Activated T-cell treated with anti-CD3 and anti-CD28 coated beads, Interleukin-2, amount 50 U/mL, for 72 hours (primary cell): ENCODE data around the gene SYNE2. TPM values are rescaled to one million over a fixed set of nuclear protein-coding genes. Genes with fewer than 3 reads are reported as not detected.
A peak's percentile ranks its signal among the peaks of the same experiment; 100 is the strongest.

Experiments
- ATAC-seq, 2 donors: fragments of 150-1000 bp; cut with Tn5 transposase; replicated peaks in 1 of 2; 2 replicates each; pipeline ENCODE4 v1.10.0; 2021; ENCODE audit warnings: moderate library complexity in 2 of 2, mild to moderate bottlenecking in 1 of 2
- DNase-seq, 2 donors: peaks; one replicate each; pipeline ENCODE4 v3.0.0; 2021 to 2022; ENCODE audit warnings: mixed read lengths in 1 of 2
- H3K27ac Mint-ChIP-seq: one replicate; pipeline ENCODE4 v1.8.0; 2022; ENCODE audit warnings: mild to moderate bottlenecking, moderate library complexity, mixed read lengths
- H3K27me3 Mint-ChIP-seq: one replicate; pipeline ENCODE4 v1.8.0; 2022; ENCODE audit warnings: low read depth, mixed read lengths
- H3K36me3 Mint-ChIP-seq, 2 donors: one replicate each; pipeline ENCODE4 v1.8.0; 2022; ENCODE audit warnings: mixed read lengths in 2 of 2, mild to moderate bottlenecking in 1 of 2; ENCODE audit not compliant: insufficient read depth in 2 of 2
- H3K4me1 Mint-ChIP-seq: one replicate; pipeline ENCODE4 v1.8.0; 2022; ENCODE audit warnings: low read depth, mixed read lengths
- H3K4me3 Mint-ChIP-seq, 2 donors: one replicate each; pipeline ENCODE4 v1.8.0; 2022; ENCODE audit warnings: mild to moderate bottlenecking in 2 of 2, mixed read lengths in 2 of 2, moderate library complexity in 2 of 2
- H3K9me3 Mint-ChIP-seq, 2 donors: one replicate each; pipeline ENCODE4 v1.8.0; 2022; ENCODE audit warnings: mixed read lengths in 2 of 2
- total RNA-seq, 2 donors: library from RNA; stranded (reverse); gene quantifications; one replicate each; pipeline ENCODE4 v1.2.3, GENCODE V29; 2022

SYNE2 gene
- total RNA-seq, 2 donors from 2014 or later = 32.3 to 48.8 TPM

GRCh38 chr14:64186231-64187129, 333.7 kb downstream of the SYNE2 start:
- Mint-ChIP-seq H3K36me3 (peaks cover 3 to 10% of the 10 kb centered on the region in 2 donors), H3K4me1 (peaks cover 5% of the 10 kb centered on the region), H3K27me3 (no peaks in the 10 kb centered on the region), H3K27ac (no peak overlapping the region), H3K4me3 (no peak overlapping the region), H3K9me3 (no peaks in the 10 kb centered on the region)
- ATAC-seq (no peak), DNase-seq (no peak)

GRCh38 chr14:64187331-64187730, 334.5 kb downstream of the SYNE2 start:
- no peak for DNase-seq
- Mint-ChIP-seq H3K27ac (no peak overlapping the region), H3K4me3 (no peak overlapping the region), H3K4me1 (peaks cover 5% of the 10 kb centered on the region), H3K27me3 (no peaks in the 10 kb centered on the region), H3K36me3 (peaks cover 3 to 10% of the 10 kb centered on the region in 2 donors), H3K9me3 (no peaks in the 10 kb centered on the region)
- no peak for ATAC-seq

GRCh38 chr14:64190974-64191502, 338.2 kb downstream of the SYNE2 start:
- Mint-ChIP-seq H3K36me3 (peaks cover 3% of the 10 kb centered on the region in 2 donors), H3K4me3 (no peak overlapping the region), H3K9me3 (no peaks in the 10 kb centered on the region), H3K27me3 (no peaks in the 10 kb centered on the region), H3K27ac (peak overlapping the region; percentile 40), H3K4me1 (peaks cover 24% of the 10 kb centered on the region)
- no peak for DNase-seq
- ATAC-seq = no peak

GRCh38 chr14:64191756-64192155, 339.0 kb downstream of the SYNE2 start:
- no peak overlapping the region for H3K27ac Mint-ChIP-seq
- H3K27me3 Mint-ChIP-seq = no peaks in the 10 kb centered on the region
- peaks cover 3% of the 10 kb centered on the region in 2 donors for H3K36me3 Mint-ChIP-seq
- no peak for DNase-seq
- no peaks in the 10 kb centered on the region for H3K9me3 Mint-ChIP-seq
- H3K4me1 Mint-ChIP-seq = peaks cover 31% of the 10 kb centered on the region
- no peak for ATAC-seq
- H3K4me3 Mint-ChIP-seq = no peak overlapping the region

- no peaks in the 10 kb centered on the region for H3K27me3 Mint-ChIP-seq
- peaks cover 38% of the 10 kb centered on the region for H3K4me1 Mint-ChIP-seq
- no peak overlapping the region for H3K4me3 Mint-ChIP-seq
- peaks cover 3% of the 10 kb centered on the region in 2 donors for H3K36me3 Mint-ChIP-seq
- no peak for ATAC-seq
- DNase-seq = no peak
- H3K9me3 Mint-ChIP-seq = no peaks in the 10 kb centered on the region
- peak overlapping the region; percentile 89 for H3K27ac Mint-ChIP-seq
Measured at GRCh38 chr14:64193821-64194220, 341.0 kb downstream of the SYNE2 start.

- no peaks in the 10 kb centered on the region for H3K27me3 Mint-ChIP-seq
- H3K27ac Mint-ChIP-seq = peak overlapping the region; percentile 89
Measured at GRCh38 chr14:64194404-64194803, 341.6 kb downstream of the SYNE2 start.

GRCh38 chr14:64195199-64195598, 342.4 kb downstream of the SYNE2 start:
- H3K4me3 Mint-ChIP-seq = peak overlapping the region in 1 of 2 donors; percentile 57
- ATAC-seq = peak in 1 of 2 donors; percentile 51

More at GRCh38 chr14:64194404-64194803, 341.6 kb downstream of the SYNE2 start:
- no peak for ATAC-seq
- Mint-ChIP-seq H3K4me3 (no peak overlapping the region), H3K36me3 (peaks cover 3% of the 10 kb centered on the region in 2 donors), H3K4me1 (peaks cover 38% of the 10 kb centered on the region), H3K9me3 (no peaks in the 10 kb centered on the region)
- no peak for DNase-seq

GRCh38 chr14:64196056-64196455, 343.3 kb downstream of the SYNE2 start:
- Mint-ChIP-seq H3K4me1 (peaks cover 37% of the 10 kb centered on the region), H3K9me3 (no peaks in the 10 kb centered on the region), H3K4me3 (peak overlapping the region; percentile 12 to 83), H3K27me3 (no peaks in the 10 kb centered on the region), H3K27ac (peak overlapping the region; percentile 30), H3K36me3 (peaks cover 0 to 3% of the 10 kb centered on the region in 2 donors)
- no peak for ATAC-seq
- no peak for DNase-seq

More at GRCh38 chr14:64195199-64195598, 342.4 kb downstream of the SYNE2 start:
- Mint-ChIP-seq H3K9me3 (no peaks in the 10 kb centered on the region), H3K27me3 (no peaks in the 10 kb centered on the region), H3K36me3 (peaks cover 3% of the 10 kb centered on the region in 2 donors), H3K4me1 (peaks cover 38% of the 10 kb centered on the region), H3K27ac (peak overlapping the region; percentile 89)
- no peak for DNase-seq

- H3K4me3 Mint-ChIP-seq = peak overlapping the region; percentile 59 to 83
Measured at GRCh38 chr14:64196814-64197411, 344.1 kb downstream of the SYNE2 start.

GRCh38 chr14:64197996-64198395, 345.2 kb downstream of the SYNE2 start:
- H3K9me3 Mint-ChIP-seq = no peaks in the 10 kb centered on the region
- ATAC-seq (no peak), DNase-seq (no peak)
- H3K27me3 Mint-ChIP-seq = no peaks in the 10 kb centered on the region
- no peak overlapping the region for H3K4me3 Mint-ChIP-seq
- H3K36me3 Mint-ChIP-seq = no peaks in the 10 kb centered on the region
- H3K4me1 Mint-ChIP-seq = peaks cover 33% of the 10 kb centered on the region
- peak overlapping the region; percentile 25 for H3K27ac Mint-ChIP-seq

More at GRCh38 chr14:64196814-64197411, 344.1 kb downstream of the SYNE2 start:
- H3K36me3 Mint-ChIP-seq = no peaks in the 10 kb centered on the region
- H3K27me3 Mint-ChIP-seq = no peaks in the 10 kb centered on the region
- ATAC-seq (peak; percentile 60 to 64), DNase-seq (peak in 1 of 2 donors; percentile 7)
- no peaks in the 10 kb centered on the region for H3K9me3 Mint-ChIP-seq
- H3K27ac Mint-ChIP-seq = no peak overlapping the region
- peaks cover 33% of the 10 kb centered on the region for H3K4me1 Mint-ChIP-seq

GRCh38 chr14:64198486-64198885, 345.7 kb downstream of the SYNE2 start:
- peaks cover 36% of the 10 kb centered on the region for H3K4me1 Mint-ChIP-seq
- ATAC-seq (no peak), DNase-seq (no peak)
- no peak overlapping the region for H3K4me3 Mint-ChIP-seq
- H3K36me3 Mint-ChIP-seq = no peaks in the 10 kb centered on the region
- H3K27me3 Mint-ChIP-seq = no peaks in the 10 kb centered on the region
- no peak overlapping the region for H3K27ac Mint-ChIP-seq
- H3K9me3 Mint-ChIP-seq = no peaks in the 10 kb centered on the region

- Mint-ChIP-seq H3K27ac (no peak overlapping the region), H3K36me3 (no peaks in the 10 kb centered on the region), H3K4me3 (no peak overlapping the region), H3K27me3 (no peaks in the 10 kb centered on the region), H3K4me1 (peaks cover 28% of the 10 kb centered on the region), H3K9me3 (no peaks in the 10 kb centered on the region)
- no peak for ATAC-seq
- DNase-seq = no peak
Measured at GRCh38 chr14:64200170-64200569, 347.4 kb downstream of the SYNE2 start.

- H3K36me3 Mint-ChIP-seq = no peaks in the 10 kb centered on the region
- DNase-seq (no peak), ATAC-seq (no peak)
- H3K4me3 Mint-ChIP-seq = no peak overlapping the region
- no peak overlapping the region for H3K27ac Mint-ChIP-seq
- no peaks in the 10 kb centered on the region for H3K9me3 Mint-ChIP-seq
- H3K4me1 Mint-ChIP-seq = peaks cover 17% of the 10 kb centered on the region
- H3K27me3 Mint-ChIP-seq = no peaks in the 10 kb centered on the region
Measured at GRCh38 chr14:64201296-64201695, 348.5 kb downstream of the SYNE2 start.
